HepG2 (cell line): Measurements from ENCODE around the gene NEU1. TPM values are rescaled to one million over a fixed set of nuclear protein-coding genes. Genes with fewer than 3 reads are reported as not detected.

Source experiments
- CBFB ChIP-seq: sonication (generic); formaldehyde crosslinking; IDR thresholded peaks from 2 replicates; pipeline ENCODE4 v1.4.0; 2020; ENCODE audit warnings: missing genetic modification reagents
- CCAR2 ChIP-seq: fragments of 200-400 bp; formaldehyde crosslinking; optimal IDR thresholded peaks from 2 replicates; pipeline ENCODE3; 2018; ENCODE audit warnings: low read depth, mild to moderate bottlenecking, low read length, moderate library complexity
- FOXK1 ChIP-seq: sonication (generic); formaldehyde crosslinking; IDR thresholded peaks from 2 replicates; pipeline ENCODE4 v1.4.0; 2020; ENCODE audit warnings: low read depth, missing genetic modification reagents, borderline replicate concordance
- HNF4A ChIP-seq: sonication (generic); formaldehyde crosslinking; IDR thresholded peaks from 2 replicates; pipeline ENCODE4 v1.4.0; 2020; ENCODE audit warnings: missing genetic modification reagents
- HOXD1 ChIP-seq: sonication (generic); formaldehyde crosslinking; IDR thresholded peaks from 2 replicates; pipeline ENCODE4 v1.5.0; 2020; ENCODE audit warnings: missing genetic modification reagents
- MAFG ChIP-seq: sonication (generic); formaldehyde crosslinking; IDR thresholded peaks from 2 replicates; pipeline ENCODE4 v1.5.1; 2020; ENCODE audit warnings: mild to moderate bottlenecking, missing genetic modification reagents
- PAF1 ChIP-seq: IDR thresholded peaks from 2 replicates; pipeline ENCODE4 v1.6.1; 2016; ENCODE audit warnings: missing genetic modification reagents, missing compliant biosample characterization
- RBM22 ChIP-seq: fragments of 200-400 bp; formaldehyde crosslinking; optimal IDR thresholded peaks from 2 replicates; pipeline ENCODE3; 2017; ENCODE audit warnings: mild to moderate bottlenecking, low read length, moderate library complexity
- ZFP1 ChIP-seq: IDR thresholded peaks from 2 replicates; pipeline ENCODE4 v1.6.1; 2016
- ZNF644 ChIP-seq: IDR thresholded peaks from 2 replicates; pipeline ENCODE4 v1.6.1; 2016; ENCODE audit warnings: low read depth
- polyA plus RNA-seq, 8 experiments: library from polyadenylated mRNA; depleted of rRNA in 3 of 8; stranded (reverse) in 7 of 8; unstranded in 1 of 8; fragments of >200 nt; fragmentation: Illumina TruSeq in 4 of 8; extraction: Trizol in 4 of 8; gene quantifications; 2 replicates each; pipeline versions ENCODE4 v1.2.1 to v1.2.3, GENCODE V29; 2011 to 2016; ENCODE audit warnings: low read depth in 4 of 8, missing spikeins in 1 of 8, mixed read lengths in 1 of 8; ENCODE audit not compliant: insufficient read depth in 1 of 8
- total RNA-seq, 5 experiments: library from RNA; depleted of rRNA; stranded (reverse); fragments of >200 nt; fragmentation: Illumina TruSeq; extraction: Trizol; gene quantifications; 2 replicates each; pipeline ENCODE4 v1.2.3, GENCODE V29; 2016; ENCODE audit warnings: low read depth in 1 of 5
- TF ChIP-seq, protein P1 (sequence below): sonication (generic); formaldehyde crosslinking; IDR thresholded peaks from 2 replicates; pipeline ENCODE4 v1.4.0; 2020; ENCODE audit warnings: mild to moderate bottlenecking, missing genetic modification reagents
- TF ChIP-seq, protein P2 (sequence below): sonication (generic); formaldehyde crosslinking; IDR thresholded peaks from 2 replicates; pipeline ENCODE4 v1.4.0; 2020; ENCODE audit warnings: mild to moderate bottlenecking, missing genetic modification reagents
- TF ChIP-seq, protein P3 (sequence below): sonication (generic); formaldehyde crosslinking; IDR thresholded peaks from 2 replicates; pipeline ENCODE4 v1.8.1; 2023; ENCODE audit warnings: mild to moderate bottlenecking, missing genetic modification reagents
- TF ChIP-seq, protein P4 (sequence below): sonication (generic); formaldehyde crosslinking; IDR thresholded peaks from 2 replicates; pipeline ENCODE4 v1.4.0; 2020; ENCODE audit warnings: missing genetic modification reagents, borderline replicate concordance

The NEU1 gene
- total and polyA plus RNA-seq, 2 of the 13 experiments (the other 11 are each of a cell fraction or from before 2014, with no cell fraction given), result 215 to 297 TPM

DNA sequence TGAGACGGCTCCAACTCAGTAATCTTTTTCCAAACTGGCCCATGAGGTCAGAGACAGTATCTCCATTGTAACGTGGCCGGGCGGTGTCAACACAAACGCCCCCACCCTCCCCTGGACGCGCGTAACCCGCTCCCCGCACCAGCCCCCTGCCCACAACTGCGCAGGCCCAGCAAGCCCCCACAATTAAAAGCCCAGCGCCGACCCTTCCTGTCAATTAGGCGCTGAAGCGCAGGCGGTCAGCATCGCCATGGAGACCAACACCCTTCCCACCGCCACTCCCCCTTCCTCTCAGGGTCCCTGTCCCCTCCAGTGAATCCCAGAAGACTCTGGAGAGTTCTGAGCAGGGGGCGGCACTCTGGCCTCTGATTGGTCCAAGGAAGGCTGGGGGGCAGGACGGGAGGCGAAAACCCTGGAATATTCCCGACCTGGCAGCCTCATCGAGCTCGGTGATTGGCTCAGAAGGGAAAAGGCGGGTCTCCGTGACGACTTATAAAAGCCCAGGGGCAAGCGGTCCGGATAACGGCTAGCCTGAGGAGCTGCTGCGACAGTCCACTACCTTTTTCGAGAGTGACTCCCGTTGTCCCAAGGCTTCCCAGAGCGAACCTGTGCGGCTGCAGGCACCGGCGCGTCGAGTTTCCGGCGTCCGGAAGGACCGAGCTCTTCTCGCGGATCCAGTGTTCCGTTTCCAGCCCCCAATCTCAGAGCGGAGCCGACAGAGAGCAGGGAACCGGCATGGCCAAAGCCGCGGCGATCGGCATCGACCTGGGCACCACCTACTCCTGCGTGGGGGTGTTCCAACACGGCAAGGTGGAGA, 47.4 kb downstream of the NEU1 start, which contains the start of the genes HSPA1A and HSPA1L (continued):
- TF ChIP-seq HNF4A (CRISPR knock-in tag) (no peak), FOXK1 (no peak), HOXD1 (peak; percentile 76; the same call in 1 of the 2 replicates), CBFB (CRISPR knock-in tag) (no peak), ZNF644 (no peak), CCAR2 (no peak), MAFG (CRISPR knock-in tag) (no peak), RBM22 (no peak), ZFP1 (CRISPR knock-in tag) (no peak), PAF1 (CRISPR knock-in tag) (no peak)
- TF ChIP-seq, protein P1, sequence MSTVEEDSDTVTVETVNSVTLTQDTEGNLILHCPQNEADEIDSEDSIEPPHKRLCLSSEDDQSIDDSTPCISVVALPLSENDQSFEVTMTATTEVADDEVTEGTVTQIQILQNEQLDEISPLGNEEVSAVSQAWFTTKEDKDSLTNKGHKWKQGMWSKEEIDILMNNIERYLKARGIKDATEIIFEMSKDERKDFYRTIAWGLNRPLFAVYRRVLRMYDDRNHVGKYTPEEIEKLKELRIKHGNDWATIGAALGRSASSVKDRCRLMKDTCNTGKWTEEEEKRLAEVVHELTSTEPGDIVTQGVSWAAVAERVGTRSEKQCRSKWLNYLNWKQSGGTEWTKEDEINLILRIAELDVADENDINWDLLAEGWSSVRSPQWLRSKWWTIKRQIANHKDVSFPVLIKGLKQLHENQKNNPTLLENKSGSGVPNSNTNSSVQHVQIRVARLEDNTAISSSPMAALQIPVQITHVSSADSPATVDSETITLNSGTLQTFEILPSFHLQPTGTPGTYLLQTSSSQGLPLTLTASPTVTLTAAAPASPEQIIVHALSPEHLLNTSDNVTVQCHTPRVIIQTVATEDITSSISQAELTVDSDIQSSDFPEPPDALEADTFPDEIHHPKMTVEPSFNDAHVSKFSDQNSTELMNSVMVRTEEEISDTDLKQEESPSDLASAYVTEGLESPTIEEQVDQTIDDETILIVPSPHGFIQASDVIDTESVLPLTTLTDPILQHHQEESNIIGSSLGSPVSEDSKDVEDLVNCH (CRISPR knock-in tag), result no peak
- TF ChIP-seq, protein P2, sequence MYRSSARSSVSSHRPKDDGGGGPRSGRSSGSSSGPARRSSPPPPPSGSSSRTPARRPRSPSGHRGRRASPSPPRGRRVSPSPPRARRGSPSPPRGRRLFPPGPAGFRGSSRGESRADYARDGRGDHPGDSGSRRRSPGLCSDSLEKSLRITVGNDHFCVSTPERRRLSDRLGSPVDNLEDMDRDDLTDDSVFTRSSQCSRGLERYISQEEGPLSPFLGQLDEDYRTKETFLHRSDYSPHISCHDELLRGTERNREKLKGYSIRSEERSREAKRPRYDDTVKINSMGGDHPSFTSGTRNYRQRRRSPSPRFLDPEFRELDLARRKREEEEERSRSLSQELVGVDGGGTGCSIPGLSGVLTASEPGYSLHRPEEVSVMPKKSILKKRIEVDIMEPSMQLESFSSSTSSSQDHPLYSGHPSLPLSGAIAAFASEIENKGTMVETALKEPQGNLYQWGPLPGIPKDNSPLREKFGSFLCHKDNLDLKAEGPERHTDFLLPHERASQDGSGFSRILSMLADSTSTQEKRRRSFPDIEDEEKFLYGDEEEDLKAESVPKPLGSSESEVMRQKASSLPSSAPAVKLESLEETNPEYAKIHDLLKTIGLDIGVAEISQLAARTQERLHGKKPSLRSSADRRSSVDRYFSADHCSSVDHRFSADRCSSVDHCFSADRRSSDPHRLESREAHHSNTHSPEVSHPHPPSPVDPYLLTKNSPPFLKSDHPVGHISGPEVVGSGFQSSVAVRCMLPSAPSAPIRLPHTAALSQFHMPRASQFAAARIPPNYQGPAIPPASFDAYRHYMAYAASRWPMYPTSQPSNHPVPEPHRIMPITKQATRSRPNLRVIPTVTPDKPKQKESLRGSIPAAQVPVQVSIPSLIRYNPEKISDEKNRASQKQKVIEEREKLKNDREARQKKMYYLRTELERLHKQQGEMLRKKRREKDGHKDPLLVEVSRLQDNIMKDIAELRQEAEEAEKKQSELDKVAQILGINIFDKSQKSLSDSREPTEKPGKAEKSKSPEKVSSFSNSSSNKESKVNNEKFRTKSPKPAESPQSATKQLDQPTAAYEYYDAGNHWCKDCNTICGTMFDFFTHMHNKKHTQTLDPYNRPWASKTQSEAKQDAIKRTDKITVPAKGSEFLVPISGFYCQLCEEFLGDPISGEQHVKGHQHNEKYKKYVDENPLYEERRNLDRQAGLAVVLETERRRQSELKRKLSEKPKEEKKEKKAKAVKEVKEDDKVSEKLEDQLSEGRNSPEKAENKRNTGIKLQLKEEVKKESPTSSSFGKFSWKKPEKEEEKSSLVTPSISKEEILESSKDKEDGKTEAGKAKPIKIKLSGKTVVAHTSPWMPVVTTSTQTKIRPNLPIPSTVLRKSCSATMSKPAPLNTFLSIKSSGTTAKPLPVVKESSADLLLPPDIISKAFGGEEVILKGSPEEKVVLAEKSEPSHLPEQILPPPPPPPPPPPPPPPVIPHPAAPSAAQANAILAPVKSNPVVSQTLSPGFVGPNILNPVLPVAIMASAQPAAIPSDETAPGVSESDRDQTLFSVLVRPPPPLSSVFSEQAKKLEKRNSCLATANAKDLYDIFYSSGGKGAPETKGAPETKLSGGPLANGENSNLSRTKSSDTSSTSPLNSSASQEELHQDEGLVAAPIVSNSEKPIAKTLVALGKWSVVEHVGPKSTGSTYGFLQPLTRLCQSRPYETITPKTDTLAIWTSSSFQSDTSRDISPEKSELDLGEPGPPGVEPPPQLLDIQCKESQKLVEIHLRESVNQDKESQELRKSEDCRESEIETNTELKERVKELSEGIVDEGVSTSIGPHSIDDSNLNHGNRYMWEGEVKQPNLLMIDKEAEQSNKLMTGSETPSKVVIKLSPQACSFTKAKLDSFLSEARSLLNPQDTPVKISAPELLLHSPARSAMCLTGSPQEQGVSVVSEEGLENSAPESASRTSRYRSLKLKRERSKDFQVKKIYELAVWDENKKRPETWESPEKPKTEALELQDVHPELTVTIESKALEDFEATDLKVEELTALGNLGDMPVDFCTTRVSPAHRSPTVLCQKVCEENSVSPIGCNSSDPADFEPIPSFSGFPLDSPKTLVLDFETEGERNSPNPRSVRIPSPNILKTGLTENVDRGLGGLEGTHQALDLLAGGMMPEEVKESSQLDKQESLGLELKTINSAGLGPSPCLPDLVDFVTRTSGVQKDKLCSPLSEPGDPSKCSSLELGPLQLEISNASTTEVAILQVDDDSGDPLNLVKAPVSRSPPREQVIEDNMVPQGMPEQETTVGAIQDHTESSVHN, result no peak
- TF ChIP-seq, protein P3, sequence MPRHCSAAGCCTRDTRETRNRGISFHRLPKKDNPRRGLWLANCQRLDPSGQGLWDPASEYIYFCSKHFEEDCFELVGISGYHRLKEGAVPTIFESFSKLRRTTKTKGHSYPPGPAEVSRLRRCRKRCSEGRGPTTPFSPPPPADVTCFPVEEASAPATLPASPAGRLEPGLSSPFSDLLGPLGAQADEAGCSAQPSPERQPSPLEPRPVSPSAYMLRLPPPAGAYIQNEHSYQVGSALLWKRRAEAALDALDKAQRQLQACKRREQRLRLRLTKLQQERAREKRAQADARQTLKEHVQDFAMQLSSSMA (CRISPR knock-in tag), result 0 out of 2 replicates have a peak, but pooled peaks have one; percentile 44
- TF ChIP-seq, protein P4, sequence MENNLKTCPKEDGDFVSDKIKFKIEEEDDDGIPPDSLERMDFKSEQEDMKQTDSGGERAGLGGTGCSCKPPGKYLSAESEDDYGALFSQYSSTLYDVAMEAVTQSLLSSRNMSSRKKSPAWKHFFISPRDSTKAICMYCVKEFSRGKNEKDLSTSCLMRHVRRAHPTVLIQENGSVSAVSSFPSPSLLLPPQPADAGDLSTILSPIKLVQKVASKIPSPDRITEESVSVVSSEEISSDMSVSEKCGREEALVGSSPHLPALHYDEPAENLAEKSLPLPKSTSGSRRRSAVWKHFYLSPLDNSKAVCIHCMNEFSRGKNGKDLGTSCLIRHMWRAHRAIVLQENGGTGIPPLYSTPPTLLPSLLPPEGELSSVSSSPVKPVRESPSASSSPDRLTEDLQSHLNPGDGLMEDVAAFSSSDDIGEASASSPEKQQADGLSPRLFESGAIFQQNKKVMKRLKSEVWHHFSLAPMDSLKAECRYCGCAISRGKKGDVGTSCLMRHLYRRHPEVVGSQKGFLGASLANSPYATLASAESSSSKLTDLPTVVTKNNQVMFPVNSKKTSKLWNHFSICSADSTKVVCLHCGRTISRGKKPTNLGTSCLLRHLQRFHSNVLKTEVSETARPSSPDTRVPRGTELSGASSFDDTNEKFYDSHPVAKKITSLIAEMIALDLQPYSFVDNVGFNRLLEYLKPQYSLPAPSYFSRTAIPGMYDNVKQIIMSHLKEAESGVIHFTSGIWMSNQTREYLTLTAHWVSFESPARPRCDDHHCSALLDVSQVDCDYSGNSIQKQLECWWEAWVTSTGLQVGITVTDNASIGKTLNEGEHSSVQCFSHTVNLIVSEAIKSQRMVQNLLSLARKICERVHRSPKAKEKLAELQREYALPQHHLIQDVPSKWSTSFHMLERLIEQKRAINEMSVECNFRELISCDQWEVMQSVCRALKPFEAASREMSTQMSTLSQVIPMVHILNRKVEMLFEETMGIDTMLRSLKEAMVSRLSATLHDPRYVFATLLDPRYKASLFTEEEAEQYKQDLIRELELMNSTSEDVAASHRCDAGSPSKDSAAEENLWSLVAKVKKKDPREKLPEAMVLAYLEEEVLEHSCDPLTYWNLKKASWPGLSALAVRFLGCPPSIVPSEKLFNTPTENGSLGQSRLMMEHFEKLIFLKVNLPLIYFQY (CRISPR knock-in tag), result peak; percentile 34; the same call in 1 of the 2 replicates
